Stimulated activated naive CD8-positive, alpha-beta T cell treated with anti-CD3 and anti-CD28 coated beads, Interleukin-15, Interleukin-2, amounts not matched to agents 100 ng/mL and 50 ng/mL, for 24 hours (primary cell): Measurements from ENCODE around the gene PROM1.

Source experiments
- H3K27ac Mint-ChIP-seq: one replicate; pipeline ENCODE4 v1.8.0; 2021; ENCODE audit warnings: mild to moderate bottlenecking, mixed read lengths
- H3K27me3 Mint-ChIP-seq: one replicate; pipeline ENCODE4 v1.8.0; 2021; ENCODE audit warnings: mixed read lengths
- H3K36me3 Mint-ChIP-seq: one replicate; pipeline ENCODE4 v1.8.0; 2021; ENCODE audit warnings: low read depth, mixed read lengths
- H3K4me1 Mint-ChIP-seq: one replicate; pipeline ENCODE4 v1.8.0; 2021; ENCODE audit warnings: low read depth, mixed read lengths
- H3K4me3 Mint-ChIP-seq: one replicate; pipeline ENCODE4 v1.8.0; 2021; ENCODE audit warnings: mild to moderate bottlenecking, mixed read lengths
- H3K9me3 Mint-ChIP-seq: one replicate; pipeline ENCODE4 v1.8.0; 2021; ENCODE audit warnings: mixed read lengths

Gene PROM1

GRCh38 chr4:15953625-15954024, 130.2 kb downstream of the PROM1 start:
- Mint-ChIP-seq H3K36me3 (no peaks in the 10 kb centered on the region), H3K4me1 (peaks cover 7% of the 10 kb centered on the region), H3K4me3 (no peak overlapping the region), H3K27me3 (no peaks in the 10 kb centered on the region), H3K27ac (no peak overlapping the region), H3K9me3 (no peaks in the 10 kb centered on the region)

GRCh38 chr4:15951781-15952180, 132.0 kb downstream of the PROM1 start:
- Mint-ChIP-seq H3K9me3 (no peaks in the 10 kb centered on the region), H3K4me3 (no peak overlapping the region), H3K27me3 (no peaks in the 10 kb centered on the region), H3K4me1 (peaks cover 2% of the 10 kb centered on the region), H3K36me3 (no peaks in the 10 kb centered on the region), H3K27ac (no peak overlapping the region)

GRCh38 chr4:15948826-15949225, 135.0 kb downstream of the PROM1 start:
- Mint-ChIP-seq H3K4me1 (no peaks in the 10 kb centered on the region), H3K9me3 (no peaks in the 10 kb centered on the region), H3K4me3 (no peak overlapping the region), H3K27ac (no peak overlapping the region), H3K27me3 (peaks cover 3% of the 10 kb centered on the region), H3K36me3 (no peaks in the 10 kb centered on the region)

- Mint-ChIP-seq H3K4me1 (no peaks in the 10 kb centered on the region), H3K27ac (no peak overlapping the region), H3K36me3 (no peaks in the 10 kb centered on the region), H3K4me3 (no peak overlapping the region), H3K27me3 (peaks cover 3% of the 10 kb centered on the region), H3K9me3 (no peaks in the 10 kb centered on the region)
Measured at GRCh38 chr4:15947684-15948083, 136.1 kb downstream of the PROM1 start.

GRCh38 chr4:15945516-15945915, 138.3 kb downstream of the PROM1 start:
- Mint-ChIP-seq H3K9me3 (no peaks in the 10 kb centered on the region), H3K4me1 (no peaks in the 10 kb centered on the region), H3K36me3 (no peaks in the 10 kb centered on the region), H3K27ac (no peak overlapping the region), H3K4me3 (no peak overlapping the region), H3K27me3 (peaks cover 4% of the 10 kb centered on the region)

GRCh38 chr4:15944895-15945294, 138.9 kb downstream of the PROM1 start:
- Mint-ChIP-seq H3K27ac (no peak overlapping the region), H3K4me1 (no peaks in the 10 kb centered on the region), H3K27me3 (peaks cover 8% of the 10 kb centered on the region), H3K9me3 (no peaks in the 10 kb centered on the region), H3K4me3 (no peak overlapping the region), H3K36me3 (no peaks in the 10 kb centered on the region)

GRCh38 chr4:15942283-15942682, 141.5 kb downstream of the PROM1 start:
- Mint-ChIP-seq H3K27ac (no peak overlapping the region), H3K4me1 (no peaks in the 10 kb centered on the region), H3K4me3 (no peak overlapping the region), H3K27me3 (peaks cover 8% of the 10 kb centered on the region), H3K36me3 (no peaks in the 10 kb centered on the region), H3K9me3 (no peaks in the 10 kb centered on the region)

- no peaks in the 10 kb centered on the region for H3K4me1 Mint-ChIP-seq
- H3K4me3 Mint-ChIP-seq = no peak within 1 kb of the TSS
- H3K9me3 Mint-ChIP-seq = no peaks in the 10 kb centered on the region
- no peak within 1 kb of the TSS for H3K27ac Mint-ChIP-seq
- H3K36me3 Mint-ChIP-seq = no peaks in the 10 kb centered on the region
- H3K27me3 Mint-ChIP-seq = peaks cover 5% of the 10 kb centered on the region
Measured at GRCh38 chr4:15938640-15939039, 145.2 kb downstream of the PROM1 start, which contains the start of gene FGFBP1. TSS of gene FGFBP1 (minus strand) at chr4:15938740. CDS start at chr4:15936632, 2,108 bp downstream.

- Mint-ChIP-seq H3K27ac (no peak overlapping the region), H3K9me3 (no peaks in the 10 kb centered on the region), H3K36me3 (no peaks in the 10 kb centered on the region), H3K4me3 (no peak overlapping the region), H3K4me1 (no peaks in the 10 kb centered on the region), H3K27me3 (peaks cover 5% of the 10 kb centered on the region)
Measured at GRCh38 chr4:15938182-15938581, 145.6 kb downstream of the PROM1 start.

GRCh38 chr4:15936495-15936894, 147.3 kb downstream of the PROM1 start:
- H3K27ac Mint-ChIP-seq = no peak overlapping the region
- H3K4me3 Mint-ChIP-seq = no peak overlapping the region
- H3K36me3 Mint-ChIP-seq = no peaks in the 10 kb centered on the region
- H3K9me3 Mint-ChIP-seq = no peaks in the 10 kb centered on the region
- H3K4me1 Mint-ChIP-seq = no peaks in the 10 kb centered on the region
- peaks cover 5% of the 10 kb centered on the region for H3K27me3 Mint-ChIP-seq

GRCh38 chr4:15935504-15936402, 148.1 kb downstream of the PROM1 start:
- Mint-ChIP-seq H3K27me3 (peaks cover 10% of the 10 kb centered on the region), H3K9me3 (no peaks in the 10 kb centered on the region), H3K4me3 (no peak overlapping the region), H3K4me1 (no peaks in the 10 kb centered on the region), H3K27ac (no peak overlapping the region), H3K36me3 (no peaks in the 10 kb centered on the region)

GRCh38 chr4:15934259-15934658, 149.6 kb downstream of the PROM1 start:
- Mint-ChIP-seq H3K4me3 (no peak overlapping the region), H3K9me3 (no peaks in the 10 kb centered on the region), H3K27me3 (peaks cover 6% of the 10 kb centered on the region), H3K36me3 (no peaks in the 10 kb centered on the region), H3K4me1 (peaks cover 9% of the 10 kb centered on the region), H3K27ac (no peak overlapping the region)

GRCh38 chr4:15931451-15932210, 152.2 kb downstream of the PROM1 start:
- peaks cover 14% of the 10 kb centered on the region for H3K4me1 Mint-ChIP-seq
- no peak overlapping the region for H3K4me3 Mint-ChIP-seq
- peaks cover 11% of the 10 kb centered on the region for H3K27me3 Mint-ChIP-seq
- no peak overlapping the region for H3K27ac Mint-ChIP-seq
- no peaks in the 10 kb centered on the region for H3K36me3 Mint-ChIP-seq
- no peaks in the 10 kb centered on the region for H3K9me3 Mint-ChIP-seq

GRCh38 chr4:15930314-15930713, 153.5 kb downstream of the PROM1 start:
- Mint-ChIP-seq H3K4me3 (no peak overlapping the region), H3K27ac (no peak overlapping the region), H3K27me3 (peaks cover 19% of the 10 kb centered on the region), H3K4me1 (peaks cover 14% of the 10 kb centered on the region), H3K36me3 (no peaks in the 10 kb centered on the region), H3K9me3 (no peaks in the 10 kb centered on the region)

GRCh38 chr4:15929540-15929939, 154.3 kb downstream of the PROM1 start:
- Mint-ChIP-seq H3K9me3 (no peaks in the 10 kb centered on the region), H3K4me1 (peaks cover 14% of the 10 kb centered on the region), H3K36me3 (no peaks in the 10 kb centered on the region), H3K27ac (no peak overlapping the region), H3K4me3 (no peak overlapping the region), H3K27me3 (peaks cover 21% of the 10 kb centered on the region)
